GM19452 (cell line): ENCODE results near the gene GPC4.
"Not testable (repeated sequence)": the region's sequence is repeated elsewhere in the genome, so short reads cannot be mapped to it uniquely, and the experiment has no call there.

ENCODE experiments used
- ATAC-seq: cut with Tn5 transposase; IDR thresholded peaks from one replicate; pipeline ENCODE4 v1.9.1; 2021; ENCODE audit not compliant: unreplicated experiment

The GPC4 gene

GRCh38 chrX:133307637-133308498 is 107.4 kb downstream of the GPC4 start:
- no peak for ATAC-seq

- ATAC-seq, result no peak
Measured at GRCh38 chrX:133307094-133307493, 108.2 kb downstream of the GPC4 start.

GRCh38 chrX:133306316-133306715 is 109.0 kb downstream of the GPC4 start:
- no peak for ATAC-seq

- ATAC-seq, result no peak
Measured at GRCh38 chrX:133305348-133305747, 109.9 kb downstream of the GPC4 start.

GRCh38 chrX:133302775-133303445 is 112.4 kb downstream of the GPC4 start:
- no peak for ATAC-seq

- no peak for ATAC-seq
Measured at GRCh38 chrX:133300591-133300990, 114.7 kb downstream of the GPC4 start.

- ATAC-seq, result no peak
Measured at GRCh38 chrX:133297284-133297683, 118.0 kb downstream of the GPC4 start.

- ATAC-seq, result no peak
Measured at GRCh38 chrX:133294126-133294525, 121.2 kb downstream of the GPC4 start.

GRCh38 chrX:133290076-133290475 is 125.2 kb downstream of the GPC4 start:
- ATAC-seq, result no peak

GRCh38 chrX:133287860-133288259 is 127.4 kb downstream of the GPC4 start:
- ATAC-seq, result no peak

- no peak for ATAC-seq
Measured at GRCh38 chrX:133285341-133285740, 129.9 kb downstream of the GPC4 start.

GRCh38 chrX:133279112-133279730 is 136.1 kb downstream of the GPC4 start:
- not testable (repeated sequence) for ATAC-seq

- no peak for ATAC-seq
Measured at GRCh38 chrX:133273180-133273579, 142.1 kb downstream of the GPC4 start.

GRCh38 chrX:133269168-133269567 is 146.1 kb downstream of the GPC4 start:
- no peak for ATAC-seq

GRCh38 chrX:133267621-133268020 is 147.7 kb downstream of the GPC4 start:
- no peak for ATAC-seq

GRCh38 chrX:133265331-133265730 is 150.0 kb downstream of the GPC4 start:
- no peak for ATAC-seq

- ATAC-seq, result no peak
Measured at GRCh38 chrX:133258481-133258880, 156.8 kb downstream of the GPC4 start.

GRCh38 chrX:133254666-133255065 is 160.6 kb downstream of the GPC4 start:
- ATAC-seq, result no peak

GRCh38 chrX:133251204-133251603 is 164.1 kb downstream of the GPC4 start:
- no peak for ATAC-seq

GRCh38 chrX:133250184-133251100 is 164.8 kb downstream of the GPC4 start:
- ATAC-seq, result no peak
